Lung (tissue), 12 donors: ENCODE measurements around the gene TFG. TPM values are rescaled to one million over a fixed set of nuclear protein-coding genes. Genes with fewer than 3 reads are reported as not detected.

Experiments used
- ATAC-seq: fragments of 200-7000 bp; cut with Tn5 transposase; one replicate; pipeline ENCODE4 v1.9.1; 2020; ENCODE audit warnings: moderate number of reproducible peaks; ENCODE audit not compliant: insufficient read depth, low FRiP score
- DNase-seq, 3 donors: peaks; one replicate each; pipeline ENCODE4 v3.0.0-alpha.2; 2013 to 2017
- H3K27ac ChIP-seq, 2 donors: one replicate each; pipeline ENCODE4 v1.5.1; 2013; ENCODE audit warnings: mild to moderate bottlenecking in 2 of 2, moderate library complexity in 2 of 2, control low read depth in 1 of 2, inconsistent platforms in 1 of 2, low read depth in 1 of 2, low read length in 1 of 2
- H3K27me3 ChIP-seq, 3 donors: one replicate each; pipeline ENCODE4 v1.5.1; 2013; ENCODE audit warnings: low read length in 2 of 3; ENCODE audit not compliant: control insufficient read depth in 3 of 3, insufficient read depth in 3 of 3
- H3K36me3 ChIP-seq, 4 donors: one replicate each; pipeline ENCODE4 v1.5.1; 2013; ENCODE audit warnings: low read length in 4 of 4, mild to moderate bottlenecking in 1 of 4, moderate library complexity in 1 of 4; ENCODE audit not compliant: control insufficient read depth in 4 of 4, insufficient read depth in 4 of 4
- H3K4me1 ChIP-seq, 5 donors: one replicate each; pipeline ENCODE4 v1.5.1; 2013; ENCODE audit warnings: low read length in 5 of 5, mild to moderate bottlenecking in 2 of 5, moderate library complexity in 1 of 5; ENCODE audit not compliant: control insufficient read depth in 5 of 5, insufficient read depth in 5 of 5
- H3K4me3 ChIP-seq: one replicate; pipeline ENCODE4 v1.5.1; 2013; ENCODE audit warnings: mild to moderate bottlenecking, control low read depth, moderate library complexity
- H3K9ac ChIP-seq, 2 donors: one replicate each; pipeline ENCODE4 v1.5.1; 2013; ENCODE audit warnings: low read length in 2 of 2, control low read depth in 1 of 2; ENCODE audit not compliant: insufficient read depth in 1 of 2
- H3K9me3 ChIP-seq, 4 donors: one replicate each; pipeline ENCODE4 v1.5.1; 2013; ENCODE audit warnings: low read length in 3 of 4, mild to moderate bottlenecking in 1 of 4, moderate library complexity in 1 of 4; ENCODE audit not compliant: control insufficient read depth in 4 of 4, insufficient read depth in 3 of 4
- WGBS, 2 donors: extraction: QIAGEN DNeasy Blood & Tissue Kit; methylation state at CpG; one replicate each; pipeline ENCODE4 v1.1.7; 2013; 5-methylcytosine and 5-hydroxymethylcytosine counted together
- polyA plus RNA-seq, 2 donors: library from polyadenylated mRNA; stranded (reverse); fragments of 200-250 nt; gene quantifications; one replicate each; pipeline ENCODE4 v1.2.1, GENCODE V29; 2013
- total RNA-seq, 2 donors: library from RNA; depleted of rRNA in 1 of 2; stranded (reverse); fragments of >200 nt in 1 of 2; gene quantifications; one replicate each; pipeline ENCODE4 v1.2.1, GENCODE V29; 2014 to 2021
- TF ChIP-seq, protein P1 (sequence below): IDR thresholded peaks from 2 replicates; pipeline ENCODE4 v1.5.1; 2012; ENCODE audit warnings: mild to moderate bottlenecking; ENCODE audit errors: control extremely low read depth, extremely low read depth
- donor health status: control.
- donor health status: control.
- donor health status: Bipolar disorder and iron deficiency.
- donor health status: healthy.
- donor health status: DM: yes; HTN: yes; CAD: no.

TFG gene
- total and polyA plus RNA-seq, 4 donors: 38.7 to 72.7 (median 65.2) TPM

DNA sequence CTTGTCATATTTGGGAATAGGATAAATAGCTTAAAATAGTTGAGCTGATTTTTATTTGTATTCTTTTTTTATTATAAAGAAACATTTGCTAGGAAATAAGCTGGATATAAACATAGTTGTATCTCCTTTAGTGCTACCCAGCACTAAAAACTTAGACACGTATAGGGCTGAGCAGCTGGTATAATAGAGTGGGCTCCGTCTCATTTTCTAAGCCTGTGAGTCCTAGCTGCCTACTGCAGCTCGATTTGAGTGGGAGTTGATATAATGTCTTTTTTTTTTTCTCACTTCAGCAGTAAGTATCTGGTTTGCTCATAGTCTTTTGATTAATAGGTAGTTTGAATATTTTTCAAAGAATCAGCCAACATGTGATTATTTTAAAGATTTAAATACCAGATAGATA lies 34.2 kb downstream of the TFG start:
- ATAC-seq: no peak
- no peak overlapping the region for H3K27ac ChIP-seq

DNA sequence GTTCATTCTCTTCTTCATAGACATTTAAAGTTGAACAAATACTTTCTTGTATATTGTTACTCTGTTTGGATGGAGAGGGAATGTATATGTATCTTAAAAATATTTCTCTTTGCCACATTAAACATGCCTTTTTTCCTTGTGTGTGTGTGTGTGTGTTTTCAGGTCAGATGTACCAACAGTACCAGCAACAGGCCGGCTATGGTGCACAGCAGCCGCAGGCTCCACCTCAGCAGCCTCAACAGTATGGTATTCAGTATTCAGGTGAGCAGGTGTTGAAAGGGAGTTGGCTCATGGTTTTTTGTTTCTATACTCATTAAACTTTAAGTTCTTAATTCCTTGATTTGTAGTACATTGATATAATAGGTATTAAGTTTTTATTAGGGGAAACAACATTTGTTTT lies 35.4 kb downstream of the TFG start:
- DNase-seq (no peak), ATAC-seq (no peak)
- H3K36me3 ChIP-seq: peaks cover 11 to 42% (median 27%) of the 10 kb centered on the region in 4 donors
- TF ChIP-seq, protein P1, sequence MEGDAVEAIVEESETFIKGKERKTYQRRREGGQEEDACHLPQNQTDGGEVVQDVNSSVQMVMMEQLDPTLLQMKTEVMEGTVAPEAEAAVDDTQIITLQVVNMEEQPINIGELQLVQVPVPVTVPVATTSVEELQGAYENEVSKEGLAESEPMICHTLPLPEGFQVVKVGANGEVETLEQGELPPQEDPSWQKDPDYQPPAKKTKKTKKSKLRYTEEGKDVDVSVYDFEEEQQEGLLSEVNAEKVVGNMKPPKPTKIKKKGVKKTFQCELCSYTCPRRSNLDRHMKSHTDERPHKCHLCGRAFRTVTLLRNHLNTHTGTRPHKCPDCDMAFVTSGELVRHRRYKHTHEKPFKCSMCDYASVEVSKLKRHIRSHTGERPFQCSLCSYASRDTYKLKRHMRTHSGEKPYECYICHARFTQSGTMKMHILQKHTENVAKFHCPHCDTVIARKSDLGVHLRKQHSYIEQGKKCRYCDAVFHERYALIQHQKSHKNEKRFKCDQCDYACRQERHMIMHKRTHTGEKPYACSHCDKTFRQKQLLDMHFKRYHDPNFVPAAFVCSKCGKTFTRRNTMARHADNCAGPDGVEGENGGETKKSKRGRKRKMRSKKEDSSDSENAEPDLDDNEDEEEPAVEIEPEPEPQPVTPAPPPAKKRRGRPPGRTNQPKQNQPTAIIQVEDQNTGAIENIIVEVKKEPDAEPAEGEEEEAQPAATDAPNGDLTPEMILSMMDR: no peak
- H3K4me3 ChIP-seq: no peak overlapping the region
- peaks cover 0 to 11% (median 0%) of the 10 kb centered on the region in 5 donors for H3K4me1 ChIP-seq
- no peak overlapping the region for H3K9ac ChIP-seq
- no peak overlapping the region for H3K27ac ChIP-seq
- WGBS, 2 donors: 94 to 96% methylated on average over 2 of the region's 2 CpGs
- no peaks in the 10 kb centered on the region for H3K27me3 ChIP-seq
- H3K9me3 ChIP-seq: no peaks in the 10 kb centered on the region

More for the DNA sequence above, 34.2 kb downstream of the TFG start:
- Histone ChIP-seq H3K36me3 (peaks cover 11 to 41% (median 27%) of the 10 kb centered on the region in 4 donors), H3K27me3 (no peaks in the 10 kb centered on the region), H3K4me3 (no peak overlapping the region), H3K4me1 (peaks cover 0 to 11% (median 0%) of the 10 kb centered on the region in 5 donors), H3K9ac (no peak overlapping the region), H3K9me3 (no peaks in the 10 kb centered on the region)
- WGBS, 2 donors: 94 to 95% methylated on average over 3 of the region's 3 CpGs
- TF ChIP-seq, protein P1: no peak
- DNase-seq: no peak

DNA sequence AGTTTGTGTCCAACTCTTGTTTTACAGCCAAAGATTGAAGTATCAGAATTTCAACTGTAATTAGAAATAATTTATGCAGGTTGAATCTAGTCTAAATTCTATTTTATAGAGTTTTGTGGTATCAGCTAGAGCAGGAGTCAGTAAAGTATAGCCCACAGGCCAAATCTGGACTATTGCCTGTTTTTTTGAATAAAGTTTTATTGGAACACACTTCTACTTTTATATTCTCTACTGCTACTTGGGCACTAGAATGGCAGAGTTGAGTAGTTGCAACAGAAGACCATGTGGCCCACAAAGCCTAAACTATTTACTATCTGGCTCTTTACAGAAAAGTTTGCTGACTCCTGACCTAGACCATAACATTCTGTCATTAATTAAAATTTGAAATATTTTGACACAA lies 36.3 kb downstream of the TFG start:
- DNase-seq (no peak), ATAC-seq (no peak)
- Histone ChIP-seq H3K9ac (no peak overlapping the region), H3K27me3 (no peaks in the 10 kb centered on the region), H3K36me3 (peaks cover 11 to 39% (median 29%) of the 10 kb centered on the region in 4 donors), H3K27ac (no peak overlapping the region), H3K9me3 (no peaks in the 10 kb centered on the region), H3K4me3 (no peak overlapping the region), H3K4me1 (peaks cover 0 to 5% (median 0%) of the 10 kb centered on the region in 5 donors)
- TF ChIP-seq, protein P1: no peak

DNA sequence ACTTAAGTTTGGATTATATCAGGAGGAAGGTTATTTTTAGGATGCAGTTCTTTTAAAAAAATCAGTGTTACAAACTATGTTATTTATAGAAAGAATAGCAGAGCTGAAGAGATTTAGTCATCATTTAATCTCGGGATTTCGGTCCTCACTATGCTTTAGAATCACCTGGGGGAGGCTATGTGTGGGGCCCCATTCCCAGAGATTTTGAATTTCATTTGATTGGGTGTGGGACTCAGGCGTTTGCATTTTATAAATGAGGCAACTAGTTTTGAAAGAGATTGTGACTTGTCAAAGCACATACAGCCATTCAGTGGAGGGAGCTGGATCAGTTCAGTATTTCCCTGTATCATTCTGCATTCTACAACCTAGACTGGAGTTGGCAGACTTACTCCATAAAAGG lies 36.8 kb downstream of the TFG start:
- Histone ChIP-seq H3K27me3 (no peaks in the 10 kb centered on the region), H3K9ac (no peak overlapping the region), H3K36me3 (peaks cover 12 to 42% (median 31%) of the 10 kb centered on the region in 4 donors), H3K27ac (no peak overlapping the region), H3K9me3 (no peaks in the 10 kb centered on the region), H3K4me3 (no peak overlapping the region), H3K4me1 (peaks cover 0 to 5% (median 0%) of the 10 kb centered on the region in 5 donors)
- ATAC-seq (no peak), DNase-seq (no peak)
- TF ChIP-seq, protein P1: no peak
- 88 to 92% methylated on average over 3 of the region's 3 CpGs for WGBS, 2 donors
